ENCODE results near the gene RASA3.

DNA sequence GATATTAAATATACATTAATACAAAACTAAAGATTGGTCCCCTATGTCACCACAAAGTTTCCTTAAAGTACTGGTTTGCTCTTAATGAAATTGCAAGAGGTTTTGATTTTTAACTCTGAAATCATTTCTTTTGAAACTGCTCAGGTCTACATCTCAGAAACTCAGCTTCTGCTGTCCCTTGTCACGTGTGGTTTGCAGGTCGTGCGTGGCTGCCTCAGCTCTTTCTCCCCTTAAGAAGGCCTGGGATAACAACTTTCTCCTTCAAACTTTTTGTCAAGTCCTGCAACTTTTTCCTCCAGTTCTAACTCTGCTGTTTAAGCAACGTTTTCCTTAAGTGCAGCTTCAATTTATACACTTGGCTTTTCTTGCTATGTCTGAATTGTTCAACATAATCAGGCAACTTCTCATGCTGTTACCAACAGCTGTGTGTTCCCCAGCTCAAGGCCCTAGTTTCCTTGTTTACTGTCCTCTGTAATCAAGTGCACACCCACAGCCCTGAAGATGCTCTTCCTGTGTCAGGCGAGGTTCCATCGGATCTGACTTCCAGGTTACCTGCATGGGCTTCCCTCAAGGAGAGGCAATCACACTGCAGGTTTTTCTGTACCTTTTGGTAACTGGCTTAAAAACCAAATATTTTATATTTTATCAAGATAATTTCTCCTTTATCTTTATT, 172.0 kb downstream of the RASA3 start:
- TF ChIP-seq, protein P1, sequence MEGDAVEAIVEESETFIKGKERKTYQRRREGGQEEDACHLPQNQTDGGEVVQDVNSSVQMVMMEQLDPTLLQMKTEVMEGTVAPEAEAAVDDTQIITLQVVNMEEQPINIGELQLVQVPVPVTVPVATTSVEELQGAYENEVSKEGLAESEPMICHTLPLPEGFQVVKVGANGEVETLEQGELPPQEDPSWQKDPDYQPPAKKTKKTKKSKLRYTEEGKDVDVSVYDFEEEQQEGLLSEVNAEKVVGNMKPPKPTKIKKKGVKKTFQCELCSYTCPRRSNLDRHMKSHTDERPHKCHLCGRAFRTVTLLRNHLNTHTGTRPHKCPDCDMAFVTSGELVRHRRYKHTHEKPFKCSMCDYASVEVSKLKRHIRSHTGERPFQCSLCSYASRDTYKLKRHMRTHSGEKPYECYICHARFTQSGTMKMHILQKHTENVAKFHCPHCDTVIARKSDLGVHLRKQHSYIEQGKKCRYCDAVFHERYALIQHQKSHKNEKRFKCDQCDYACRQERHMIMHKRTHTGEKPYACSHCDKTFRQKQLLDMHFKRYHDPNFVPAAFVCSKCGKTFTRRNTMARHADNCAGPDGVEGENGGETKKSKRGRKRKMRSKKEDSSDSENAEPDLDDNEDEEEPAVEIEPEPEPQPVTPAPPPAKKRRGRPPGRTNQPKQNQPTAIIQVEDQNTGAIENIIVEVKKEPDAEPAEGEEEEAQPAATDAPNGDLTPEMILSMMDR (conservative IDR thresholded peaks at IDR 0.05; ENCODE audit: low read length): no peak
- no peak for TF ChIP-seq EZH2phosphoT487 (IDR thresholded peaks at IDR 0.05; ENCODE audit: borderline replicate concordance, low read depth, low read length)
